Measurements from ENCODE around the gene MRPL37.
"Not testable (repeated sequence)": the region's sequence is repeated elsewhere in the genome, so short reads cannot be mapped to it uniquely, and the experiment has no call there.

Gene MRPL37

DNA sequence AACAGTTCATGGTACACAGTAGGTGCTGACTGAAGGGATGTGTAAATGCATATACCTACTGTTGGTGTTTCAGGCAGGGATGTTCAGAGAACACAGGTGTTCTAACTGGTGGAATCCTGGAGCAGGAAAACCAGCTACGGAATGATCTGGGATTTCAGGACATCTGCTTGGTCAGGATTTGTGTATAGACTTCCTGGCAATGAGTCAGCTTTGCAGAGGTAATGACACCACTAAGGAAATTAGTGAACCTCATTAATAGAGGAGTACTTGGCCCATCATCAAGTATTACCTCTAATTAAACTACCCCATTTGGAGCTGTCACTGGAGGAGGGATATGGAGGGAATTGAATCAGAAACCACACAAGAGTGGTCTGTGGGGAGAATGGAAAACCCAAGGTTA lies 7.3 kb downstream of the MRPL37 start:
- Histone ChIP-seq H3K79me1 (replicated peaks; ENCODE audit: low read length, poor library complexity, severe bottlenecking) (peaks cover 22% of the 10 kb centered on the region), H3K14ac (ENCODE audit: low read length in 2 of 2) (no peak overlapping the region), H3K9me3 (ENCODE audit: control insufficient read depth, low read length) (no peaks in the 10 kb centered on the region), H3K27me3 (ENCODE audit: control insufficient read depth in 1 of 2, insufficient read depth in 1 of 2, low read length in 2 of 2) (no peaks in the 10 kb centered on the region), H3K36me3 (ENCODE audit: control insufficient read depth in 1 of 2, insufficient read depth in 2 of 2, low read depth in 1 of 2, low read length in 2 of 2) (peaks cover 44 to 85% of the 10 kb centered on the region in 2 experiments), H3K4ac (ENCODE audit: low read depth in 1 of 2, low read length in 2 of 2) (no peak overlapping the region), H3K4me2 (ENCODE audit: low read length, poor library complexity, severe bottlenecking) (no peak overlapping the region), H2BK5ac (ENCODE audit: low read depth, low read length, poor library complexity, severe bottlenecking) (no peak overlapping the region), H2BK15ac (ENCODE audit: low read depth, poor library complexity, severe bottlenecking) (no peak overlapping the region), H2AFZ (ENCODE audit: low read depth, low read length) (no peak overlapping the region), H2BK12ac (ENCODE audit: low read length in 2 of 2) (no peak overlapping the region), H3K9ac (ENCODE audit: low read length) (no peak overlapping the region), H3K23ac (ENCODE audit: low read length in 2 of 2) (no peak overlapping the region), H4K91ac (ENCODE audit: low read length) (no peak overlapping the region), H4K8ac (ENCODE audit: low read length) (no peak overlapping the region), H2BK120ac (ENCODE audit: low read depth, low read length) (no peak overlapping the region), H2AK5ac (ENCODE audit: low read length, severe bottlenecking) (no peak overlapping the region), H3K4me3 (ENCODE audit: insufficient read depth in 1 of 2, low read depth in 1 of 2, low read length in 2 of 2) (no peak overlapping the region), H3K27ac (ENCODE audit: low read length, poor library complexity, severe bottlenecking) (no peak overlapping the region), H3K18ac (ENCODE audit: low read depth in 1 of 2, low read length in 2 of 2) (no peak overlapping the region), H3K4me1 (ENCODE audit: control insufficient read depth, insufficient read depth, low read depth, low read length) (no peaks in the 10 kb centered on the region)
- WGBS, result 100% methylated on average over 1 of the region's 1 CpG
- DNase-seq, result no peak

DNA sequence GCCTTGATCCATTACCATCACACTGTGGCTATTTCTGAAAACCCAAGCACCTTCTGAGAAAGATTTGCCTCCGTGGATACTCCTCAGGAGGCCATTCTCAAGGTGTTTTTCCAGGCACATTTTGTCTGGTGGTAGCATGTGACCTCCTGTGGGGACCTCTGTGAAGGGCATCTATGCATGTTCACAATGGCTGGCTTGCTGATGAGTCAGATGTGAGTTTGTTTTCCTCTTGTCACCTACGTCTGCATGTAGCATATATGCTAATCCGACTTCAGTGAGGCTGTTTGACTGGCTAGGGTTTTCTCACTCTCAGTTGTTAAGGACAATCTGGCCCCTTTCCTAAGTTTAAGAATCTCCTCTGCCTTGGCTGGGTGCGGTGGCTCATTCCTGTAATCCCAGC lies 7.9 kb downstream of the MRPL37 start:
- H3K23ac ChIP-seq (ENCODE audit: low read length in 2 of 2); DNase-seq; H3K27ac ChIP-seq (ENCODE audit: low read length, poor library complexity, severe bottlenecking); H2BK15ac ChIP-seq (ENCODE audit: low read depth, poor library complexity, severe bottlenecking); H3K9ac ChIP-seq (ENCODE audit: low read length); H2BK120ac ChIP-seq (ENCODE audit: low read depth, low read length); H3K14ac ChIP-seq (ENCODE audit: low read length in 2 of 2); H2AFZ ChIP-seq (ENCODE audit: low read depth, low read length); H3K4me2 ChIP-seq (ENCODE audit: low read length, poor library complexity, severe bottlenecking); H3K4me3 ChIP-seq (ENCODE audit: insufficient read depth in 1 of 2, low read depth in 1 of 2, low read length in 2 of 2); H3K18ac ChIP-seq (ENCODE audit: low read depth in 1 of 2, low read length in 2 of 2); H3K4me1 ChIP-seq (ENCODE audit: control insufficient read depth, insufficient read depth, low read depth, low read length); H3K27me3 ChIP-seq (ENCODE audit: control insufficient read depth in 1 of 2, insufficient read depth in 1 of 2, low read length in 2 of 2); H4K8ac ChIP-seq (ENCODE audit: low read length); H4K91ac ChIP-seq (ENCODE audit: low read length); H2AK5ac ChIP-seq (ENCODE audit: low read length, severe bottlenecking); H2BK5ac ChIP-seq (ENCODE audit: low read depth, low read length, poor library complexity, severe bottlenecking); H3K4ac ChIP-seq (ENCODE audit: low read depth in 1 of 2, low read length in 2 of 2); H2BK12ac ChIP-seq (ENCODE audit: low read length in 2 of 2); H3K9me3 ChIP-seq (ENCODE audit: control insufficient read depth, low read length): not testable (repeated sequence)
- 85% methylated on average over 3 of the region's 4 CpGs for WGBS
- Histone ChIP-seq H3K36me3 (ENCODE audit: control insufficient read depth in 1 of 2, insufficient read depth in 2 of 2, low read depth in 1 of 2, low read length in 2 of 2) (peaks cover 50 to 85% of the 10 kb centered on the region in 2 experiments), H3K79me1 (replicated peaks; ENCODE audit: low read length, poor library complexity, severe bottlenecking) (peaks cover 21% of the 10 kb centered on the region)

DNA sequence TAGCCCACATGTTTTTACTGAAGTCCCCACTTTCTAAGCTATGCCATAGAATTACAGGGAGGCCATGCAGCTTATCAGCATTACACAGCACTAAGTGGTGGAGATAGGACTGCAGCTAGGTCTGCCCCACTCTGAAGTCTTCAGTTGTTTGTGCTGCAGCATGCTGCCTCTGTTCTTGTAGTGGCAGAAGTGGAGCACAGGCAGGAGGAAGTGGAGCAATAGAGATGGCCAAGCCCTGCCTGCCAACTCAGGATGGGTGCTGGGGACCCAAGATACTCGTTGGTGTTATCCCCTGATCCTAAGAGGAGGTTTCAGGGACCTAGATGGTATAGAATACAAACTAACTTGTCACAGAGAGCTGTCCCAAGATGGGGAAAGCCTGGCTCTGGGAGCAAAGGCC lies 12.9 kb downstream of the MRPL37 start:
- peaks cover 83 to 95% of the 10 kb centered on the region in 2 experiments for H3K36me3 ChIP-seq (ENCODE audit: control insufficient read depth in 1 of 2, insufficient read depth in 2 of 2, low read depth in 1 of 2, low read length in 2 of 2)
- H3K4me3 ChIP-seq (ENCODE audit: insufficient read depth in 1 of 2, low read depth in 1 of 2, low read length in 2 of 2), result no peak overlapping the region
- H3K4me1 ChIP-seq (ENCODE audit: control insufficient read depth, insufficient read depth, low read depth, low read length), result no peaks in the 10 kb centered on the region
- H3K18ac ChIP-seq (ENCODE audit: low read depth in 1 of 2, low read length in 2 of 2), result no peak overlapping the region
- no peak overlapping the region for H3K14ac ChIP-seq (ENCODE audit: low read length in 2 of 2)
- H4K91ac ChIP-seq (ENCODE audit: low read length), result no peak overlapping the region
- H3K4ac ChIP-seq (ENCODE audit: low read depth in 1 of 2, low read length in 2 of 2), result no peak overlapping the region
- H4K8ac ChIP-seq (ENCODE audit: low read length), result no peak overlapping the region
- H3K27ac ChIP-seq (ENCODE audit: low read length, poor library complexity, severe bottlenecking), result no peak overlapping the region
- no peaks in the 10 kb centered on the region for H3K9me3 ChIP-seq (ENCODE audit: control insufficient read depth, low read length)
- H2BK120ac ChIP-seq (ENCODE audit: low read depth, low read length), result no peak overlapping the region
- H2AFZ ChIP-seq (ENCODE audit: low read depth, low read length), result no peak overlapping the region
- no peak overlapping the region for H3K4me2 ChIP-seq (ENCODE audit: low read length, poor library complexity, severe bottlenecking)
- 94% methylated on average over 1 of the region's 1 CpG for WGBS
- no peaks in the 10 kb centered on the region for H3K27me3 ChIP-seq (ENCODE audit: control insufficient read depth in 1 of 2, insufficient read depth in 1 of 2, low read length in 2 of 2)
- no peak overlapping the region for H3K23ac ChIP-seq (ENCODE audit: low read length in 2 of 2)
- H2BK5ac ChIP-seq (ENCODE audit: low read depth, low read length, poor library complexity, severe bottlenecking), result no peak overlapping the region
- no peak for DNase-seq
- no peak overlapping the region for H2BK15ac ChIP-seq (ENCODE audit: low read depth, poor library complexity, severe bottlenecking)
- no peak overlapping the region for H3K9ac ChIP-seq (ENCODE audit: low read length)
- peaks cover 17% of the 10 kb centered on the region for H3K79me1 ChIP-seq (replicated peaks; ENCODE audit: low read length, poor library complexity, severe bottlenecking)
- H2BK12ac ChIP-seq (ENCODE audit: low read length in 2 of 2), result no peak overlapping the region
- H2AK5ac ChIP-seq (ENCODE audit: low read length, severe bottlenecking), result no peak overlapping the region

DNA sequence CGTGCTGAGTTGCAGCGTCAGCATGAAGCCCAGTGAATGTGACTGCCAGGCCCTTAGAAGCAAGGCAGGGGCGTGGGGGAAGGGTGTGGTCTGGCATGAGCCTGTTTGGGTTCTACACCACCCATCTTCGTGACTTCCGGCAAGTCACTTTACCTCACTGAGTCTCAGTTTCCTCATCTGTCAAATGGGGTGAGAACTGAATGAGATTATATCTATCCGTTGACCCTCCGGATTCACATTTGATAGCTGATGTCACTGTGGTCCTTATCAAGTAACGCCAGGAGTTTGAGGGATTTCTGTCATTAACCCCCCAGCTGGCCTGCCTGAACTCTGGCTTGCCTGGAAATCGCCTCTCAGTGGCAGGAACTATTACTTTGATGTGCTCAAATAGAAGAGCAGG lies 15.6 kb downstream of the MRPL37 start:
- DNase-seq, result no peak
- Histone ChIP-seq H3K27me3 (ENCODE audit: control insufficient read depth in 1 of 2, insufficient read depth in 1 of 2, low read length in 2 of 2) (no peaks in the 10 kb centered on the region), H3K9me3 (ENCODE audit: control insufficient read depth, low read length) (no peaks in the 10 kb centered on the region), H3K4me2 (ENCODE audit: low read length, poor library complexity, severe bottlenecking) (no peak overlapping the region), H3K23ac (ENCODE audit: low read length in 2 of 2) (no peak overlapping the region), H3K4me3 (ENCODE audit: insufficient read depth in 1 of 2, low read depth in 1 of 2, low read length in 2 of 2) (no peak overlapping the region), H3K4ac (ENCODE audit: low read depth in 1 of 2, low read length in 2 of 2) (no peak overlapping the region), H2BK120ac (ENCODE audit: low read depth, low read length) (no peak overlapping the region), H3K14ac (ENCODE audit: low read length in 2 of 2) (no peak overlapping the region), H3K36me3 (ENCODE audit: control insufficient read depth in 1 of 2, insufficient read depth in 2 of 2, low read depth in 1 of 2, low read length in 2 of 2) (peaks cover 84 to 87% of the 10 kb centered on the region in 2 experiments), H4K8ac (ENCODE audit: low read length) (no peak overlapping the region), H2BK15ac (ENCODE audit: low read depth, poor library complexity, severe bottlenecking) (no peak overlapping the region), H4K91ac (ENCODE audit: low read length) (no peak overlapping the region), H2AK5ac (ENCODE audit: low read length, severe bottlenecking) (no peak overlapping the region), H2BK12ac (ENCODE audit: low read length in 2 of 2) (no peak overlapping the region), H3K27ac (ENCODE audit: low read length, poor library complexity, severe bottlenecking) (no peak overlapping the region), H2AFZ (ENCODE audit: low read depth, low read length) (no peak overlapping the region), H2BK5ac (ENCODE audit: low read depth, low read length, poor library complexity, severe bottlenecking) (no peak overlapping the region), H3K18ac (ENCODE audit: low read depth in 1 of 2, low read length in 2 of 2) (no peak overlapping the region), H3K79me1 (replicated peaks; ENCODE audit: low read length, poor library complexity, severe bottlenecking) (peaks cover 13% of the 10 kb centered on the region), H3K4me1 (ENCODE audit: control insufficient read depth, insufficient read depth, low read depth, low read length) (peaks cover 12% of the 10 kb centered on the region), H3K9ac (ENCODE audit: low read length) (no peak overlapping the region)
- WGBS, result over 99% methylated on average over 8 of the region's 9 CpGs
